H9 (cell line): ENCODE results near the gene ST6GAL1. TPM values are rescaled to one million over a fixed set of nuclear protein-coding genes. Genes with fewer than 3 reads are reported as not detected.

ENCODE experiments used
- DNase-seq: peaks from one replicate; pipeline ENCODE4 v3.0.0-alpha.2; 2017
- H2AFZ ChIP-seq: one replicate; pipeline ENCODE4 v1.6.1; 2013; ENCODE audit warnings: mild to moderate bottlenecking, low read length, control low read depth, moderate library complexity
- H2AK5ac ChIP-seq: 2 replicates; pipeline ENCODE4 v1.6.1; 2013; ENCODE audit warnings: low read length, control low read depth, mixed read lengths; ENCODE audit not compliant: insufficient read length
- H2BK120ac ChIP-seq: one replicate; pipeline ENCODE4 v1.6.1; 2013; ENCODE audit warnings: low read depth, mild to moderate bottlenecking, low read length, control low read depth, inconsistent platforms; ENCODE audit not compliant: poor library complexity, severe bottlenecking
- H2BK12ac ChIP-seq: 2 replicates; pipeline ENCODE4 v1.6.1; 2013; ENCODE audit warnings: low read length, control low read depth, mixed read lengths, low read depth; ENCODE audit not compliant: insufficient read length
- H2BK15ac ChIP-seq: 2 replicates; pipeline ENCODE4 v1.6.1; 2013; ENCODE audit warnings: low read depth, low read length, control low read depth
- H2BK20ac ChIP-seq: one replicate; pipeline ENCODE4 v1.6.1; 2013; ENCODE audit warnings: low read depth, mild to moderate bottlenecking, low read length, control low read depth, inconsistent platforms; ENCODE audit not compliant: poor library complexity, severe bottlenecking
- H2BK5ac ChIP-seq: 2 replicates; pipeline ENCODE4 v1.6.1; 2013; ENCODE audit warnings: low read length, control low read depth, mixed read lengths; ENCODE audit not compliant: insufficient read length
- H3K14ac ChIP-seq: 2 replicates; pipeline ENCODE4 v1.6.1; 2013; ENCODE audit warnings: low read length, control low read depth; ENCODE audit not compliant: insufficient read depth
- H3K18ac ChIP-seq: 2 replicates; pipeline ENCODE4 v1.6.1; 2013; ENCODE audit warnings: low read depth, mild to moderate bottlenecking, mixed read lengths, low read length, control low read depth; ENCODE audit not compliant: insufficient read length
- H3K23ac ChIP-seq: 2 replicates; pipeline ENCODE4 v1.6.1; 2013; ENCODE audit warnings: low read length, control low read depth, mixed read lengths, low read depth; ENCODE audit not compliant: insufficient read length
- H3K23me2 ChIP-seq: 2 replicates; pipeline ENCODE4 v1.6.1; 2013; ENCODE audit warnings: low read depth, mild to moderate bottlenecking, mixed read lengths, low read length, control low read depth; ENCODE audit not compliant: insufficient read length, poor library complexity, severe bottlenecking
- H3K27ac ChIP-seq: 2 replicates; pipeline ENCODE4 v1.5.1; 2013; ENCODE audit warnings: low read length, control low read depth, mixed read lengths, low read depth; ENCODE audit not compliant: insufficient read length
- H3K27me3 ChIP-seq: 2 replicates; pipeline ENCODE4 v1.6.1; 2013; ENCODE audit warnings: low read length, control low read depth, inconsistent platforms; ENCODE audit not compliant: insufficient read depth
- H3K4ac ChIP-seq: 2 replicates; pipeline ENCODE4 v1.6.1; 2013; ENCODE audit warnings: low read depth, mild to moderate bottlenecking, control low read depth, inconsistent platforms, low read length, moderate library complexity
- H3K4me1 ChIP-seq: 2 replicates; pipeline ENCODE4 v1.6.1; 2013; ENCODE audit warnings: low read length, control low read depth, inconsistent platforms; ENCODE audit not compliant: insufficient read depth
- H3K4me2 ChIP-seq: 2 replicates; pipeline ENCODE4 v1.6.1; 2013; ENCODE audit warnings: low read length, control low read depth, mixed read lengths; ENCODE audit not compliant: insufficient read length, insufficient read depth
- H3K56ac ChIP-seq: 2 replicates; pipeline ENCODE4 v1.6.1; 2013; ENCODE audit warnings: low read depth, mild to moderate bottlenecking, mixed read lengths, low read length, control low read depth; ENCODE audit not compliant: insufficient read length
- H3K79me1 ChIP-seq: 2 replicates; pipeline ENCODE4 v1.6.1; 2013; ENCODE audit warnings: low read depth, mild to moderate bottlenecking, moderate library complexity, low read length, control low read depth, inconsistent platforms; ENCODE audit not compliant: insufficient read depth, poor library complexity, severe bottlenecking
- H3K79me2 ChIP-seq: 2 replicates; pipeline ENCODE4 v1.6.1; 2013; ENCODE audit warnings: low read length, control low read depth, inconsistent platforms; ENCODE audit not compliant: insufficient read depth
- H3K9ac ChIP-seq: 2 replicates; pipeline ENCODE4 v1.6.1; 2013; ENCODE audit warnings: low read length, control low read depth, mixed read lengths; ENCODE audit not compliant: insufficient read length; ENCODE audit errors: extremely low read depth
- H3K9me3 ChIP-seq: one replicate; pipeline ENCODE4 v1.6.1; 2013; ENCODE audit warnings: low read depth, low read length, inconsistent platforms; ENCODE audit not compliant: control insufficient read depth
- H3T11ph ChIP-seq: one replicate; pipeline ENCODE4 v1.6.1; 2013; ENCODE audit warnings: mild to moderate bottlenecking, low read length, control low read depth, inconsistent platforms
- H4K20me1 ChIP-seq: one replicate; pipeline ENCODE4 v1.6.1; 2013; ENCODE audit not compliant: control insufficient read depth, insufficient read length, insufficient read depth
- H4K5ac ChIP-seq: 2 replicates; pipeline ENCODE4 v1.6.1; 2013; ENCODE audit warnings: low read depth, mild to moderate bottlenecking, mixed read lengths, low read length, control low read depth; ENCODE audit not compliant: insufficient read length
- H4K8ac ChIP-seq: replicated peaks from 2 replicates; pipeline ENCODE4 v1.6.1; 2013; ENCODE audit warnings: low read length, control low read depth, mixed read lengths, low read depth; ENCODE audit not compliant: insufficient read length
- H4K91ac ChIP-seq: 2 replicates; pipeline ENCODE4 v1.6.1; 2013; ENCODE audit warnings: low read depth, mild to moderate bottlenecking, moderate library complexity, mixed read lengths, low read length, control low read depth; ENCODE audit not compliant: insufficient read length
- H3K27ac Mint-ChIP-seq, 3 experiments: 2 replicates in 2 of 3; 3 replicates in 1 of 3; pipeline ENCODE4 v1.8.0; 2020 to 2021; ENCODE audit warnings: mixed read lengths in 3 of 3, mild to moderate bottlenecking in 1 of 3, moderate library complexity in 1 of 3
- H3K27me3 Mint-ChIP-seq: 2 replicates; pipeline ENCODE4 v1.8.0; 2021; ENCODE audit warnings: low read depth, mild to moderate bottlenecking, moderate library complexity, mixed read lengths
- H3K36me3 Mint-ChIP-seq, 3 experiments: 2 replicates in 2 of 3; 3 replicates in 1 of 3; pipeline ENCODE4 v1.8.0; 2020 to 2021; ENCODE audit warnings: low read depth in 3 of 3, mixed read lengths in 3 of 3; ENCODE audit not compliant: insufficient read depth in 1 of 3
- H3K4me1 Mint-ChIP-seq, 2 experiments: 2 replicates each; pipeline ENCODE4 v1.8.0; 2020; ENCODE audit warnings: mixed read lengths in 2 of 2
- H3K4me3 Mint-ChIP-seq, 2 experiments: 2 replicates in 1 of 2; 3 replicates in 1 of 2; pipeline ENCODE4 v1.8.0; 2020 to 2021; ENCODE audit warnings: mild to moderate bottlenecking in 2 of 2, mixed read lengths in 2 of 2, moderate library complexity in 1 of 2
- H3K9me3 Mint-ChIP-seq, 2 experiments: 2 replicates in 1 of 2; 3 replicates in 1 of 2; pipeline ENCODE4 v1.8.0; 2020; ENCODE audit warnings: mild to moderate bottlenecking in 2 of 2, mixed read lengths in 2 of 2, moderate library complexity in 1 of 2
- WGBS: extraction: QIAGEN DNeasy Blood & Tissue Kit; methylation state at CpG from one replicate; pipeline ENCODE4 v1.1.7; 2013; ENCODE audit warnings: missing lambda C conversion rate, low lambda C conversion rate, mixed read lengths; ENCODE audit not compliant: insufficient read length; ENCODE audit errors: extremely low coverage; 5-methylcytosine and 5-hydroxymethylcytosine counted together
- total RNA-seq: library from RNA; stranded (reverse); gene quantifications from 2 replicates; pipeline ENCODE4 v1.2.1, GENCODE V29; 2021
- TF ChIP-seq, protein P1 (sequence below): fragments of 200-600 bp; sonication (generic); conservative IDR thresholded peaks from 3 replicates; pipeline ENCODE4 v1.8.0; 2021; ENCODE audit warnings: antibody characterized with exemption, mild to moderate bottlenecking

Gene ST6GAL1
- total RNA-seq, 1 experiment from 2014 or later = 139 TPM

DNA sequence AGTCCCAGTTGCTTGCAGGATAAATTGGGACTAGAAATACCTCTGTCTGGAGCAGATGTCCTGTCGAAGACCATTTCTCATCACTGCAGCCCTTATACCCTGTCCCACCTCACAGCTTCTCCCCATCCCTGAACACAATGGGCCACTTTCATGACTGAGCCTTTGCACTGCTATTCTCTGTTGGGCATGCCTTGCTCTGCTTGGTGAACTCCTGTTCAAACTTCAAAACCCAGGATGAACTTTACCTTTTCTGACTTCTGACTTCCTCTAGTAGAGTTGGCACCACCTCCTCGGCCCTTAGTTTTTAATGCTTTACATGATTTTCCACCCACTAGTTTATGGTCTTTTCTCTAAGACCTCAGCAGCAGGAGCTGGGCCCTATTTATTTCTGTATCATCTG, 48.4 kb downstream of the ST6GAL1 start:
- TF ChIP-seq, protein P1, sequence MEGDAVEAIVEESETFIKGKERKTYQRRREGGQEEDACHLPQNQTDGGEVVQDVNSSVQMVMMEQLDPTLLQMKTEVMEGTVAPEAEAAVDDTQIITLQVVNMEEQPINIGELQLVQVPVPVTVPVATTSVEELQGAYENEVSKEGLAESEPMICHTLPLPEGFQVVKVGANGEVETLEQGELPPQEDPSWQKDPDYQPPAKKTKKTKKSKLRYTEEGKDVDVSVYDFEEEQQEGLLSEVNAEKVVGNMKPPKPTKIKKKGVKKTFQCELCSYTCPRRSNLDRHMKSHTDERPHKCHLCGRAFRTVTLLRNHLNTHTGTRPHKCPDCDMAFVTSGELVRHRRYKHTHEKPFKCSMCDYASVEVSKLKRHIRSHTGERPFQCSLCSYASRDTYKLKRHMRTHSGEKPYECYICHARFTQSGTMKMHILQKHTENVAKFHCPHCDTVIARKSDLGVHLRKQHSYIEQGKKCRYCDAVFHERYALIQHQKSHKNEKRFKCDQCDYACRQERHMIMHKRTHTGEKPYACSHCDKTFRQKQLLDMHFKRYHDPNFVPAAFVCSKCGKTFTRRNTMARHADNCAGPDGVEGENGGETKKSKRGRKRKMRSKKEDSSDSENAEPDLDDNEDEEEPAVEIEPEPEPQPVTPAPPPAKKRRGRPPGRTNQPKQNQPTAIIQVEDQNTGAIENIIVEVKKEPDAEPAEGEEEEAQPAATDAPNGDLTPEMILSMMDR = no peak
- Histone ChIP-seq H4K8ac (no peak overlapping the region), H2BK12ac (no peak overlapping the region), H4K20me1 (no peaks in the 10 kb centered on the region), H3K56ac (no peak overlapping the region), H3K79me1 (peaks cover 3% of the 10 kb centered on the region), H3K9me3 (no peaks in the 10 kb centered on the region), H2BK120ac (no peak overlapping the region), H3K4ac (no peak overlapping the region), H4K91ac (no peak overlapping the region), H3K4me2 (no peak overlapping the region), H3K27ac (no peak overlapping the region), H3T11ph (no peak overlapping the region), H2BK5ac (no peak overlapping the region), H3K4me1 (peaks cover 11% of the 10 kb centered on the region), H2AFZ (no peak overlapping the region), H4K5ac (no peak overlapping the region), H3K18ac (no peak overlapping the region), H2BK20ac (no peak overlapping the region), H3K79me2 (0 out of 2 replicates have a peak, but pooled peaks cover 1% of the 10 kb centered on the region), H3K23ac (no peak overlapping the region), H3K23me2 (peaks cover 5% of the 10 kb centered on the region), H2BK15ac (no peak overlapping the region), H3K27me3 (no peaks in the 10 kb centered on the region), H3K14ac (no peak overlapping the region), H2AK5ac (no peak overlapping the region), H3K9ac (no peak overlapping the region)
- Mint-ChIP-seq H3K4me3 (no peak overlapping the region; a peak in 1 of 5 replicates), H3K27ac (peak overlapping the region; percentile 17 to 32 (median 19); a peak in 2 of 7 replicates), H3K36me3 (peaks cover 46 to 91% (median 82%) of the 10 kb centered on the region in 3 experiments), H3K27me3 (no peaks in the 10 kb centered on the region), H3K9me3 (no peaks in the 10 kb centered on the region), H3K4me1 (peaks cover 25 to 39% of the 10 kb centered on the region in 2 experiments)
- DNase-seq = no peak
- WGBS = no CpG with 5 or more reads among the region's 2 CpGs
